Measurements from ENCODE around the gene VSTM2B.

VSTM2B gene

DNA sequence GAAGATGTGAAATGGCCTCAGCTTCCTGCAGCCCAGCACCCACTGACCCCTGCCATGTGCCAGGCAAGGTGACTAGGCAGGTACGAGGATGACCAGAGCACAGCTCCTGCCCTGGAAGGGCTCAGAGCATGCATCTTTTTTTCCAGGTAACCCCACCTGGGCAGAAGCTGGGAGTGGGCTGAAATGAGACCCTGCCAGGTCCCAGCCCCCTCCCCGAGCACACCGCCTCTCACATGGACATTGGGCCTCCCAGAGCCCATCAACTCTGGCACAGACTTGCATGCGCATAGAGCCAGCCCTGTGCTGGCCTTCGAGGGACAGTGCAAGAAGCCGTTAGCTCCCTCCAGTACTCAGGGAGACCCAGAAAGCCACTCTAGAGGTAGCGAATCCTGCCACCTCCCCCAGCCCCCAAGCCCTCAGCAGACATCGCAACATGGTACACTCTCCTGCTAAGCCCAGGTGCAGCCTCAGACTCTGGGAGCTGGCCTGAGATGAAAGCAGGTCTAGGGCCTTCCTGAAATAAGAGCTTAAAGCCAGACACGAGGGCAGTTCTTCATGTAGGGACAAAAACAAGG is 8.9 kb upstream of the VSTM2B start:
- DNase-seq: no peak

DNA sequence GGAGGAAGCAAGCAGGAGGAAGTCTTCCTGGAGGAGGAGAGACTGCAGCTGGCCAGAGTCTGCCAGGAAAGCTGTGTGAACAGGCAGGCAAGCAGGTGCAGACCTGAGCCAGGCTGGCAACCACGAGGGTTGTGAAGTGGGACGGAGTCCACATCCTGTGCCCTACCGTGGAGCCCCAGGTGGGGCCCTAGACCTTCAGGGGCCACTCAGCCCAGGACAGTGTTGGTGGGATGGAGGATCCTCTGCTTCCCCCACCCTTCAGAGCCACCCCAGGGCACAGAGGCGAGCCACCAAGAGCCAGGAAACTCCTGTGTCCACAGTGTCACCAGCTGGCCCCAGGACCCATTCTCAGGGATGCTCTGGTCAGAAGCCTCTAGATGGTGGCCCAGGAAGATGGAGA is 8.4 kb upstream of the VSTM2B start:
- no peak for DNase-seq

GRCh38 chr19:29517946-29518345 is 7.8 kb upstream of the VSTM2B start:
- no peak for DNase-seq

DNA sequence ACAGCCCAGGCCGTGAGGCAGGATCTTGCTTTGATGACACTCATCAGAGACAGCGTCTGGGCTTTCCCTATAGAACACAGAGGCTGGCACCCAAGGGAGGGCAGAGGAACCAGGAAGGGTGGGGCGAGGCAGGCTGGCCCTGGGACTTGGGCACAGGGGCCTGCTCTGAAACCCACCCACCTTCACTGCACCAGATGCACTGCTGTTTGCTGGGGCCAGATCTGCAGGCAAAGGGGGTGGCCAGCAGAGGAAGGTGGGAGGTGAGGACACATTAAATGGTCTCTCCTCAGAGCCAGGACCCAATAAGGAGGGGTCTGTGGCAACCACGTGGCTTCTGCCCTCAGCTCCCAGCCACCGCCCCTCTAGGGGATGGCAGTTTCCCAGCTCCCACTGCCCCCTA is 6.6 kb upstream of the VSTM2B start:
- DNase-seq: no peak

DNA sequence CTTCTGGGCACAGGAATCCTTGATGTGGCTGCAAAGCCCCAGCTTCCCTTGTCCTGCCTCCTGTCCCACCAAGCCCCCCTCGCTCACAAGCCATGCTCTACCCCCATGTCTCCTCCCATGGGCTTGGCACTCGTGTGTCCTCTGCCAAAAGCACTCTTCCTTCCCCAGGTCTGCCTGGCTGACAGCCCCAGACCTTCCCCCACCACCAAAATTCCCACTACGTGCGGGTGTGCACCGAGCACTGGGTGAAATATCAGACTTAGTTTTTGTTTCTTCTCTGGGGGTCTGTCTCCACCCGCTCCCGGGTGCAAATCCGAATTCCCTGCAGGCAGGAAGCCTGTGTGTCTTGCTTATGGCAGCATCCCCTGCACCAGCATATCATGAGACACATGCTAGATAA is 5.9 kb upstream of the VSTM2B start:
- DNase-seq: no peak

- DNase-seq: no peak
These were observed 5.4 kb upstream of the VSTM2B start for GRCh38 chr19:29520390-29520789.

- no peak for DNase-seq
These were observed 4.3 kb upstream of the VSTM2B start for GRCh38 chr19:29521291-29522075.

DNA sequence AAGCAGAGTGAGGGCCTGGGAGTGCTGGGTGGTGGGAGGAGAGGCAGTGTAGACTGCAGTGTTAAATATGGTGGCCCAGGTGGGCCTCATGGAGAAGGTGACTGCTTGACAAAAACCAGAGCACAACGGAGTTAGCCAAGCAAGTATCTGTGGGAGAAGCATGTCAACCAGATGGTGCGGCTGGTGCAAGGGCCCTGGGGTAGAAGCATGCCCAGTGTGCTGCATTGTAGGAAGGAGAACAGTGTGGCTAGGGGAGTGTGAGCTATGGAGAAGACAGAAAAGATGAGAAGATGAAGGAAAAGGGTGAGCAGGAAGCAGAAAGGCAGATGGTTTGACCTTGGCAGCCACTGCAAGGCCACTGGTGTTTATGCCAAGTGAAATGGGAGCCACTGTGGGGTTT is 2.2 kb upstream of the VSTM2B start:
- no peak for DNase-seq

- DNase-seq: no peak
These were observed 1.4 kb upstream of the VSTM2B start for GRCh38 chr19:29524201-29524911.

- DNase-seq: no peak
These were observed 622 bp upstream of the VSTM2B start for GRCh38 chr19:29524912-29525831.

GRCh38 chr19:29526730-29527499 is 1.1 kb downstream of the VSTM2B start:
- no peak for DNase-seq

- no peak for DNase-seq
These were observed 1.9 kb downstream of the VSTM2B start for GRCh38 chr19:29527500-29528328.

DNA sequence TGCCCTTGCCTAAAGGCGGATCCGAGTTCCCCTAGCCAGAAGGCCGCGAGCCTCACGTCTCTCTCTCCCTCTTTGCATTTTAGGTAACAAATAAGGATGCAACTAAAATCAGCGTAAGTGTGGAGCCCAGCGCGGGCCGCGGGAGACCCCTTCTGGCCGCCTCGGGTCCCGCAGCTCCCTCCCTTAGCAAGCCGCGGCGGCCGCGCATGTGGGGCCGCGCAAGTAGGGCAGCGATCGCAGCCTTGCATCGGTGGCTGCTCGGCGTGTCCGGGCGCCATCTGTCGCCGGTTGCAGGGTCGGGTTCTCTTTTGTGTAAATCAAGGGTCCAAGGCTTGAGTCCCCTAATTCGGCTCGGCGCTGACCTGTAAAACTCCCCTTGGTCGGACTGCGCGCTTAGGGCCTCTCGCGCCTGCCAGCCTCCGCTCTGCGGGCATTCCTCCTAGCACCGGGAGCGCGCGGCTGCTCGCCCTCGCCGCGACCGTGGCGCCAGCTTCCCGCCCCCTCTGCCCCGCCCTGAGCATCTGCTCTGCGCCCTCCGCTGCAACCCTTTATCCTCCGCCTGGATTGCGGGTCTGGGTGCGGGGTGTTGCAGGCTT is 2.7 kb downstream of the VSTM2B start:
- DNase-seq: peak; percentile 68

DNA sequence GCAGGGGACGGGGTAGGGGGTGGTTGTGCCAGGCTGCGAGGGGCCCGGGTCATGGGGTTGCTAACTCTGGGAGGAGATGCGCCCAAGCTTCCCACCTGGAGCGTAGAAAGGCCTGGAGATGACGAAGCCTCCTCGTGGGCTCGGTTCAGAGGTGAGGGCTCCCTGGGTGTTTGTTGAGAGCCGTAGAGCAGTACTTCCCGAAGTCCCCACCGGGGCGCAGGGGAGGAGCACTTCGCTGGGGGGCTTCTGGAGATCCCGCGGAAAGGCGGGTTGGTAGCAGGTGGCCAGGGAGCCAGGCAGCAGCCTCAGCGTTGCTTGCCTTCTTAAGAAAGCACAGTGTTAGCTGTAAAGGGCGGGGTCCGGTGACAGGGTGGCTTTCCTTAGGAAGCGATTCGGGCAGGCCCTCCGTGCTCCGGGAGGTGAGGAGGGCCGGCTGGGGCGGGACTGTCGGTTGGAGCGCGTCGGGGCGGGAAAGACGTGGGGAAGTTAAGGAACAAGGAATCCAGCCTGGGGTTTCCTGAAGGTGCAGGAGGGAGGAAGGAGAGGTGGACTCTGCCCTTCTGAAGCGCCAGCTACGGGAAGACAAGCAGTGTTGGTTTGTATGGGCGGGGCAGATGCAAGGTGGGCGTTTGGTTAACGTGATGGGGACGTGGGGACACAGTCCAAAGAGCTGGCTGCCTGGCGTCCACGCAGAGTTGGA is 3.3 kb downstream of the VSTM2B start:
- no peak for DNase-seq

- DNase-seq: no peak
These were observed 4.1 kb downstream of the VSTM2B start for GRCh38 chr19:29529646-29530539.

GRCh38 chr19:29530540-29531457 is 5.0 kb downstream of the VSTM2B start:
- DNase-seq: no peak

DNA sequence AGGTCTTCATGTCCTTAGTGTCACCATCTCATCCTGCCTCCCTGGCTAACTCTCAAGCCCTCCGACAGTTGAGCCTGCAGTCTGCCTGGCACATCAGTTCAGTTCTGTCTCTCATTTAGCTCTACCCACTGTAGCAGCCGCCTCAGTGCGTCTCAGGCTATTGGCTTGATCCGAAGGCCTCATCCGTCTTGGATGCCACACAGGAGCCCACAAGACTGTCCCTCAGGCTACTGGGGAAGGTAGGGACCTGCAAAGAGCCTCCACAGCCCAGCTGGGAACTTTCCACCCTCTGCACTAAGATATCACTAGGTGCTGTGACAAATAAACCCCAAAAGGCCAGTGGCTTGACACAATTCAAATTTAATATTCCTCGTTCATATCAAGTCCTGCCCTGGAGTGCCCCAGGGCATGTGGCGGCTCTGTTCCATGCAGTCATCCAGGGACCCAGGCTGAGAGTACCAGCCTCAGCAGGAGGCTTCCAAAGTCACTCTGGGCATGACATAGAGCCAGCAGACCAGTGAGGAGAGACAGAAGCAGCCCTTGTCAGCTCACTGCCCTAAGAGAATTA is 5.7 kb downstream of the VSTM2B start:
- DNase-seq: no peak

DNA sequence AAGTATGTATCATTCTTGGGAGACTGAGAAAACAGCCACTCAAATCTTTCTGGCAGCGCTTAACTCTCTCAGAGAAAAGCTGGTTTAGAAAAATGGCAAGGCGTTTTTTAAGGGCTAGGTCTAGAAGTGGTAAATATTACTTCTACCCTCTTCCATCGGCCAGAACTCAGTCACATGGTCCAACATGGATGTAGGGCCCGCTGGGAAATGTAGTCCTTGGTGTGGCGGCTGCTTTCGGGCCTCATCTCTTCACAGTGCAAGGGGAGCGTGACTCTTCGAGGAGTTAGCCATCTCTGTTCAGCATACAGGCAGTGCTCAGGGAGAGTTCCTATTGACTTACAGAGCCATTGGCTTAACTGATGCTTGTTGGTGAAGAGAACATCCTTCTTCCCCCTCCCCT is 6.3 kb downstream of the VSTM2B start:
- DNase-seq: no peak
